HG03064 (cell line): ENCODE measurements around the gene GPN3.
"Not testable (repeated sequence)": the region's sequence is repeated elsewhere in the genome, so short reads cannot be mapped to it uniquely, and the experiment has no call there.

Experiments used
- ATAC-seq: cut with Tn5 transposase; IDR thresholded peaks from one replicate; pipeline ENCODE4 v1.9.1; 2021; ENCODE audit warnings: low read depth; ENCODE audit not compliant: unreplicated experiment

The GPN3 gene

GRCh38 chr12:110449799-110450497, 18.1 kb downstream of the GPN3 start, which contains the start of gene ARPC3:
Gene ARPC3 (minus strand): TSS chr12:110450337. CDS start chr12:110450260, 77 bp downstream.
- ATAC-seq = peak; percentile 93

- no peak for ATAC-seq
Measured at GRCh38 chr12:110444455-110444854, 23.6 kb downstream of the GPN3 start.

- ATAC-seq = no peak
Measured at GRCh38 chr12:110436231-110436630, 31.8 kb downstream of the GPN3 start.

GRCh38 chr12:110431957-110432587, 36.0 kb downstream of the GPN3 start:
- ATAC-seq = no peak

- ATAC-seq = not testable (repeated sequence)
Measured at GRCh38 chr12:110429676-110430075, 38.4 kb downstream of the GPN3 start.

GRCh38 chr12:110426406-110426805, 41.7 kb downstream of the GPN3 start:
- ATAC-seq = no peak

- no peak for ATAC-seq
Measured at GRCh38 chr12:110424237-110424636, 43.8 kb downstream of the GPN3 start.

- no peak for ATAC-seq
Measured at GRCh38 chr12:110421701-110422100, 46.4 kb downstream of the GPN3 start.

GRCh38 chr12:110421159-110421661, 46.8 kb downstream of the GPN3 start:
- no peak for ATAC-seq

- ATAC-seq = not testable (repeated sequence)
Measured at GRCh38 chr12:110420644-110421043, 47.4 kb downstream of the GPN3 start.

GRCh38 chr12:110417113-110417512, 50.9 kb downstream of the GPN3 start:
- ATAC-seq = not testable (repeated sequence)

- ATAC-seq = not testable (repeated sequence)
Measured at GRCh38 chr12:110410086-110410485, 58.0 kb downstream of the GPN3 start.

- not testable (repeated sequence) for ATAC-seq
Measured at GRCh38 chr12:110405126-110405662, 62.9 kb downstream of the GPN3 start.

GRCh38 chr12:110403976-110404682, 63.9 kb downstream of the GPN3 start:
- no peak for ATAC-seq

GRCh38 chr12:110403146-110403975, 64.7 kb downstream of the GPN3 start, which contains the start of gene ANAPC7:
Gene ANAPC7 (minus strand): TSS chr12:110403708. CDS start chr12:110403627, 81 bp downstream.
- ATAC-seq = peak; percentile 79
